HG03060 (cell line): ENCODE measurements around the gene ADGRF5.
"Not testable (repeated sequence)": the region's sequence is repeated elsewhere in the genome, so short reads cannot be mapped to it uniquely, and the experiment has no call there.

ENCODE experiments used
- ATAC-seq: cut with Tn5 transposase; IDR thresholded peaks from one replicate; pipeline ENCODE4 v1.9.1; 2021; ENCODE audit warnings: low read depth, moderate number of reproducible peaks; ENCODE audit not compliant: unreplicated experiment

Gene ADGRF5

GRCh38 chr6:46834991-46835390 lies 86.7 kb downstream of the ADGRF5 start:
- ATAC-seq, result not testable (repeated sequence)

- not testable (repeated sequence) for ATAC-seq
These were observed 87.4 kb downstream of the ADGRF5 start for GRCh38 chr6:46834257-46834916.

GRCh38 chr6:46832816-46833215 lies 88.9 kb downstream of the ADGRF5 start:
- no peak for ATAC-seq

GRCh38 chr6:46828939-46829338 lies 92.8 kb downstream of the ADGRF5 start:
- no peak for ATAC-seq

GRCh38 chr6:46821458-46821881 lies 100.3 kb downstream of the ADGRF5 start:
- no peak for ATAC-seq

- no peak for ATAC-seq
These were observed 102.2 kb downstream of the ADGRF5 start for GRCh38 chr6:46819561-46819960.

- no peak for ATAC-seq
These were observed 105.1 kb downstream of the ADGRF5 start for GRCh38 chr6:46816626-46817025.

GRCh38 chr6:46815130-46815529 lies 106.6 kb downstream of the ADGRF5 start:
- no peak for ATAC-seq

GRCh38 chr6:46808806-46809205 lies 112.9 kb downstream of the ADGRF5 start:
- ATAC-seq, result no peak
